GM18873 (cell line): ENCODE results near the gene BET1L.
A peak's percentile ranks its signal among the peaks of the same experiment; 100 is the strongest.

Experiments
- ATAC-seq: cut with Tn5 transposase; IDR thresholded peaks from one replicate; pipeline ENCODE4 v1.9.1; 2021; ENCODE audit warnings: mild to moderate bottlenecking, moderate library complexity, moderate number of reproducible peaks; ENCODE audit not compliant: unreplicated experiment, low FRiP score

Gene BET1L

DNA sequence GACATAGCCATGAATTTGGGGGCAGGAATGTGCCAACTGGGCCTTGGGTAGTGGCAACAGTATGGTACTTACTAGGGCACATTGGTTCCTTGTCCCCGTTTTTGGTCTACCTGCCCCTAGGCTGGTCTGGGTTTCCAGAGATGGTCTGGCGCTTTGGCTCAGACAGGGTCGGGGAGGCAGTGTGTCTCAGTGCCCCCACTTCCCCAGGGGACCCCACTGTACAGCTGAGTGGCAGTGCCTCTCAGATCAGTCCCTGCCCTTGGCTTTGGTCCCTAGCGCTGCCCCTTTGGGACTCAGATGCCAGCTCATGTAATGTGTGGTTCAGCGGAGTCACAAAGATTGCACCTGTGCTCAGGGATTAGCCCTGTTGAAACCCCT lies 3.6 kb upstream of the BET1L start:
- no peak for ATAC-seq

DNA sequence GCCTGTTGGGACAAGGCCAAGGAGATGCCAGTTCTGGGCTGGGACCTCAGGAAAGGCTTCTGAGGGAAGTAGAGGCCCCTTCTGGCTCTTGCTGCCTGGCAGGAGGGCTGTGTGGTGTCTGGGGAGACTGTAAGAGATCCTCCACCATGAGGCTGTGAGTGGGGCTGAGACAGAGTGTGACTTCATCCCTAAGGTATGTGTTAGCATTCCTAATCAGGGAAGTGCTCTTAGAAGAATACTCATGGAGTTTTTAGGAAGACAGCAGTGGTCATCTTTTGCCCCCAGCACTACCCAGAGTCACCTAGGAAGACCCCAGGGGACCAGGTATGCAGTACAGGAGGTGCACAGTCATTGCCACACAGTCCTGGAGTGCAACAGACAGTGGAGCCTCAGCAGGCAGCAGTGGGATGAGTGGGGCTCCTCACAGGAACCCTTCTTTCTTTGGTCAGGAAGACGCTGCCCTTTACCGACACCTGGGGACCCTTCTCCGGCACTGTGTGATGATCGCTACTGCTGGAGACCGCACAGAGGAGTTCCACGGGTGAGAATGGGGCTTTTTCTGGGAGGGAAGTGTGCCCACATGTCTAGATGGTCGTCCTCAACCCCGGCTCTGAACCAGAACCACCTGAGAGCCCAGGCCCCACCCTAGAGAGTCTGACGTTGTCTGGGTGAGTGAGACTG lies 3.1 kb upstream of the BET1L start:
- ATAC-seq = no peak

DNA sequence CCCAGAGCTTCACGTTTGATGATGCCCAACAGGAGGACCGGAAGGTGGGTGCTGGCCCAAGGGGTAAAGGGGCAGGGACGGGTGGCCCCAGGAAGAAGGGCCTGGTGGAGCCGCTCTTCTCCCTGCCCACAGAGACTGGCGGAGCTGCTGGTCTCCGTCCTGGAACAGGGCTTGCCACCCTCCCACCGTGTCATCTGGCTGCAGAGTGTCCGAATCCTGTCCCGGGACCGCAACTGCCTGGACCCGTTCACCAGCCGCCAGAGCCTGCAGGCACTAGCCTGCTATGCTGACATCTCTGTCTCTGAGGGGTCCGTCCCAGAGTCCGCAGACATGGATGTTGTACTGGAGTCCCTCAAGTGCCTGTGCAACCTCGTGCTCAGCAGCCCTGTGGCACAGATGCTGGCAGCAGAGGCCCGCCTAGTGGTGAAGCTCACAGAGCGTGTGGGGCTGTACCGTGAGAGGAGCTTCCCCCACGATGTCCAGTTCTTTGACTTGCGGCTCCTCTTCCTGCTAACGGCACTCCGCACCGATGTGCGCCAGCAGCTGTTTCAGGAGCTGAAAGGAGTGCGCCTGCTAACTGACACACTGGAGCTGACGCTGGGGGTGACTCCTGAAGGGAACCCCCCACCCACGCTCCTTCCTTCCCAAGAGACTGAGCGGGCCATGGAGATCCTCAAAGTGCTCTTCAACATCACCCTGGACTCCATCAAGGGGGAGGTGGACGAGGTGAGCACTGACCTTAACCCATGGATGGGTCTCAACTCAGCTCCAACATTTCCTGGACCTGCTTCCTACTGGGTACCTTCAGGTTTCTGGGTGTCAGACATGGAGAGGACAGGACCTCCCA lies 2.3 kb upstream of the BET1L start:
- no peak for ATAC-seq

DNA sequence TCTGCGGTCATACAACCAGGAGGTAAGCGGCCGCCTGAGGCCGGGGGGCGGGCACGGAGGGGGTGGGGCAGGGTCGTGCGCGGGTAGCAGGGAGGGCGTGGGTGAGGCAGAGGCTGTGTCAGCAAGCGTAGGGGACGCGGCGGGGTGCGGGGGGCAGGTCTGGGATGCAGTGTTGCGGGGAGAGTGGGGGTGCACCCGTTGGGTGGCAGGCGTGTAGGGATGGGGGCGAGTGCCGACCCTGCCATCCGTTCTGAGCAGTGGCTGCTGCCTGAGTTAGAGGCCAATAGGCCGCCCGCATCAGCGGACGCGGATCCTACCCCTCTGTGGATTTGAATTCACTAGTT lies 1.7 kb upstream of the BET1L start:
- no peak for ATAC-seq

DNA sequence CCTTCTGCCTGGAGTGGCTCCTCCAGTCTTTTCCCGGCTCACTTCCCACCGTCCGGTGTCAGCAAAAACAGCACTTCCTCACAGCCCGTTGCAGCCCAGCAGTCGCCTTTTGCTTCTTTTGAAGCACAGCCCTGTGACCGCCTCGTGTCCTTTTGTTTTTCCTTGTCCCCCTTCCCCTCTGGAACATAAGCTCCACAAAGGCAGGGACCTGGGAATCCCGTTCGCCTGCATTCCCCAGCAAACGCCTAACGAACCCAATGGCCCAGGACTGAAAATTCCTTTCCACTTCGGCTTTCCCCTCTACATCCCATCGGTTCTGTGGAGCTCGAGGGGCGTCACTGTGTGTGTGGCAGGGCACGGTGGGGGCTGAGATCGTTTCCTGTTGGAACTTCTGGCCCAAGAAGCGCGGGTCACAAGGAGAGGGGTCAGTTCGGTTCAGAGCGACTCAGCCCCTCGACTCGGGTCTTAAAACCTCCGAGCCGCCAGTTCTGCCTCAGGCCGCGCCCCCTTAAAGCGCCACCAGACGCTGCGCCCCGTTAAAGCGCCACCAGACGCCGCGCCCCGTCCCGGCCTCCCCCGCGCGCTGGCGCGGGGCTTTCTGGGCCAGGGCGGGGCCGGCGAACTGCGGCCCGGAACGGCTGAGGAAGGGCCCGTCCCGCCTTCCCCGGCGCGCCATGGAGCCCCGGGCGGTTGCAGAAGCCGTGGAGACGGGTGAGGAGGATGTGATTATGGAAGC lies 1.1 kb upstream of the BET1L start:
- ATAC-seq = no peak

DNA sequence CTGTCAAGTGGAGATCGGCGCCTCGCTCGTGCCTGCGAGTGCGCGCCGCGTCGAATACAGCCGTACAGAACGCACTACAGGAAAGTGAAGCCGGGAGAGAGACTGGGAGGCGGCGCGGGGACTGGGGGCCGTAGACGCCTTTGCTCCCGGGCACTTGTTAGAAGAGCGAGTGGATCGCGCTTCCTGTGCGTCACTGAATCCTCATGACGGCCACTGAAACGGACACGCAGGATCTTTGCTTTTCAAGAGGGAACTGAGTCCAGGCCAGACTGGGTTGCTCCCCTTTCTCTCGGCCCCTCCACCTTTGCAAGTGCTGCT lies 623 bp upstream of the BET1L start:
- ATAC-seq = peak; percentile 7

DNA sequence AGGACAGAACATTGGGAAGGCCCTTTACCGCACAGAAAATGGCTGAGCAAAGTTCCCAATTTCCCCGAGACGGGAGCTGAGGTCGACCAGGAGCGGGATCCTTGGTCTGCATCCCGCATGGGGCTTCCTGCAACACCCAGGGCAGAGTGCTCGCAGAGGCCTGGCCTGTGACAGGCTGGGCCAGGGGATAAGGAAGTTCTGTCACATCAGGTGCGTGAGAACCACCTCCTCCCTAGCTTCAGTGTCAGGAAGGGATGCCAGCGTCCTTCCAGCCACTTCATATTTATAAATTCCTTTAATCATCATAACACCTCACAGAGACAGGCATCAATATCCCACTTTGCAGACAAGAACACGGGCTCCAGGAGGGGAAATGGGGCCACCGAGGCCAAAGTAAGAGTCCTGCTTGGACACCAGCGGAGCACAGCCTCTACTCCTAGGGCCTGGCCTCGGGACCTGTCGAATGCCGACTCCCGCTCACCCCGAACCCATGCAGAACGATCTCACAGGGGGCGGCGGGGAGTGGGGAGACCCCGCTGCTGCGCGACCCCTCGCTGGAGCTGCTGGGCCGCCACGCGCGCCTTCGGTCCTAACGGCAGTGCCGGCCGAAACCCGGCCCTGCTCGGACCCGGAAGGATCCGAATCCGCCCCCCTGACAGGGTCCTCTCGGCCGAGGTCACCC lies 532 bp downstream of the BET1L start:
- no peak for ATAC-seq

DNA sequence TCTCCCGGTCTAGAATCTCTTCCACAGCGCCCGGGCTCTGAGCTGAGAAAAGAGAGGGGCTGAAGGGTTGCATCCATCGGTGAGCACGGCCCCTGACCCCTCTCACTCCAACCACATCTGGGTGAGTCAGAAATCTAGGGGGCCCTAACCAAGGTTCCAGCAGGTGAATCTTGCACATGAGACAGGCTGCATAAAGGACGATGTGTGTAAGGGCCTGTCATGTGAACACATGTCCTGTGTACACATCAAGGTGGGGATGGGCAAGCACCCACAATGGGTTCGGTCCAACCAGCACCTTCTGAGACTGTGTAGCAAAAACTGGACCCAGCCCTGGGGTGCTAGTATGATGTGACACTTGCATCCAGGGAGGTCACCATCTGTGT lies 1.2 kb downstream of the BET1L start:
- ATAC-seq = no peak

DNA sequence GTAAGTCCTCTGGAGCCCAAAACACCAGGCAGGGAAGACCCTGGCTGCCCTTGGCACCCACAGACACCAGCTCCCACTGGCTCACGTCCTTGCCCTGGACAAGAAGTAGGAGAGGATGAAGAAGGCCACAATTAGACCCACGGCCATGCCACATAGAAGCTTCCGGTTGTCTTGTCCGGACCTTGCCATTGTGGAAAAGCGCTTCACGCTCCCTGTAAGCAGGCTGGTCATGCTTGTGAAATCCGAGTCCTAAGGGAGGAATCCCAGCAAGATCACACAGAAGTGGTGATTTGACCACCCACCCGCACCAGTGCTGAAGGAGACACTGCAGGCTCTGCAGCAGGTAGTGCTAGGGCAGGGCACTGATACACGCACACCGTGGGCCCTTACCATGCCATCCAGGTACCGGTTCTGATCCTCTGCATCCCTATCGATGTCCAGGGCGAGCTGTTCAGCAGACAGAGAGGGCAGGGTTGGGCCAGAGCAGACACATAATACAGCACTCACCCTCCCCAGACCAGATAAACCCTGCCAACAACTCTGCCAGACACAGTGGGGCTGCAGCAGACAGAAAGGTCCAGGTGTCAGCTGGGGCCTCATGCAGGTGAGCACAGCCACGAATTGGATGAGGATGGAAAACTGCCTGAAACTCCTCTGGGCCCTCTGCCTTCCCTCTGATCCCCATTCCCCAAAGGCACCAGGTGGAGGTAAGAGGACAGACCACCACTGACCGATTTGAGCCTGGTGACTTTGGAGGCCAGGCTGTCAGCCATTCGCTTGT lies 1.8 kb downstream of the BET1L start:
- ATAC-seq = no peak

DNA sequence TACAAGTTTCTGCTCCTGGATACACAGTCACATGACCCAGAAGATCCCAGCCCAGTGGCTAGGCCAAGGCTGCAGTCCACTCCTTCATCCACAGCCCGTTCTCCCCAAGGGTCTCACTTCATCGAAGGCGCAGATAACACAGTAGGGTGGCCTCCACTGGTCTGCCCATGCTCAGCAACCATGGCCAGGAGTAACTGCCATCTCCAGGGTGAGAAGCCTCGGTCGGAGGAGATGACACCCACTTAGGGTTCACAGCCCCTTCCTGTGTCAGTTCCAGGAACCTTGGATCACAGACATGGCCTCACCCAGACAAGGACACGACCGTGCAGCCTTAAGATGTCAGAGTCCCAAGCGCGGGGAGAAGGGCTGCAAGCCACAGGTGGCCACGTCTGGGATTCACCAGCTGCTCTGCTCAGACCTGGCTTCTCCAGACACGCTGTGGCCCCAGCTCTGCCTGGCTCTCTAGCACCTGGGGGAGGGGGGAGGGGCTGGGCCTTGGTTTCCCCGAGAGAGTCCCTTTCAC lies 2.6 kb downstream of the BET1L start:
- no peak for ATAC-seq

DNA sequence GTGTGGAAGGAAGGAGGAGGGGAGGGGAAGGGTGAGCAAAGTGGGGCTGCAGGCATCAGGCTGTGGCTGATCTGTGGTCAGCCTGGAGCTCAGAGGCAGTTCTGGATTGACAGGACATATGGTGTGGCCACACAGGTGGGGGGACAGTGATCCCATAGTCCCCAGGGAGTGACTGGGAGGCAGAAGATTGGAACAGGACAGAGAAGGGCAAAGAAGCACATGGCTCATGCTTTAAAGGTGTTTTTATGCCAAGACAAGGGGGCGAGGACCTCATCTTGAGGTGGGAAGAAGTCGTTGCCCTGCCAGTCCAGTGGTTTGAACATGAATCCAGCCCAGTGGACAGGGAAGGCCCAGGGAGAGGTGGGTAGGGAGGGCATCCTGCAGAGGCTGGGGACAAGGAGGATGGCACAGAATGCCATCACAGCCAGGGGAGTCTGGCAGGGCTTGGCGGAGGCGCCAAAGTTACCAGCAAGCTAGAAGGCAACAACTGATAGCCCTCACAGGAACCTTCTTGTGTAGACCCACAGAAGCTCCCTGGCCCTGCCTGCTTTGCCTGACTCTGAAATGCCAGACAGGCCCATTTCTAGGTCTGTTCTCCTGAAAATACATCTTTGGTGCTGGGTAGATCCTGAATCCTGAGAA lies 3.1 kb downstream of the BET1L start:
- no peak for ATAC-seq

DNA sequence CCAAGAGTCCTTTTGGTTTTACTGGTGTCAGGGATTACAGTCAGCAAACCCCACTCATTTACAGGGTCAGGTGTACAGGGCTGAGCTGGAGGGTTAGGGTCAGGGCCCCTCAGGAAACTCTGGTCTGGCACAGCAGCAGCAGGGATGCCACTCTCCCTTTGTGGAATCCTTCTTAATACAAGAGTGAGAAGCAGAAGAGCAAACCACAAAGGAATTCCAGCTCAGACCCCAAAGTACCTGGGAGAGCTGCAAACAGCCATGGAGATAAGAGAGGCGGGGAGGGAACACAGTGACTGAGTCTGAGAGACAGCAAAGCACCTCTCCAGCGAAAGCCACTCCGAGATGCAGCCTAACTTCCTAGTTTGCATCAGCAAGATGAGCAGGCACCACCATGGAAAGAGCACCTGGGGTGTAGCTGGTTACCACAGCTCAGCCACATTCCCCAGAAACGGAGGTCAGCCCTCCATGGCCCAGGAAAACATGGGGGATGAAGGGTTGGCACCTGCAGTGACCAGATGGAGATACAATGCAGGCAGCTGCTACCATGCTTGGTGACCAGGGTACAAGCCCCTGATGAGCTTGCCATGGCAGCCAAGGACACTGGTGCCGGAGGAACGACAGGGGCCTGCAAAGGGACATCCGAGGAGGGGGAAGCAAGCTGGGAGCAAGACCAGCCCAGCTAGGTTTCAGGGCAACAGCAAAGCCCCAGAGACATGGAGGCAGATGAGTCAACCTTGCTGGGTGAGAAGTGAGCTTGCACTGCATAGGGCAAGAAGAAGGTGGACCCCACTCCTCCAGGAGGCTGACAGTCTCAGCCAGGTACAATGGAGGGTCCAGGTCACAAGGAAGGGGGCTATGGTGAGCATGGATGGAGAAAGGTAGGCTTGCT lies 3.9 kb downstream of the BET1L start:
- ATAC-seq = no peak

DNA sequence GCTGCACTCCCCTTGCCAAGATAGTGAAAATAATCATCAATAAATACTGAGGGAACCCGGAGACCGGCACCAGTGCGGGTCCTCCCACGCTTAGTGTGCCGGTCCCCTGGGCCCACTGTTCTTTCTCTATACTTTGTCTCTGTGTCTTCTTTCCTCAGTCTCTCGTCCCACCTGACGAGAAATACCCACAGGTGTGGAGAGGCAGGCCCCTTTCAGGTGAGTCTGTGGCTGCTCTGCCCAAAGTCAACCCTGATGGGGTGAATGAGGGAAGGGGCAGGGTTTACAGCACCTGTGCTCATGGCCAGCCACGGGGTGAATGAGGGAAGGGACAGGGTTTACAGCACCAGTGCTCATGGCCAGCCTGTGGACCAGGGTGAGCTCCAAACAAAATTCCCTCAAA lies 4.7 kb downstream of the BET1L start:
- ATAC-seq = no peak

DNA sequence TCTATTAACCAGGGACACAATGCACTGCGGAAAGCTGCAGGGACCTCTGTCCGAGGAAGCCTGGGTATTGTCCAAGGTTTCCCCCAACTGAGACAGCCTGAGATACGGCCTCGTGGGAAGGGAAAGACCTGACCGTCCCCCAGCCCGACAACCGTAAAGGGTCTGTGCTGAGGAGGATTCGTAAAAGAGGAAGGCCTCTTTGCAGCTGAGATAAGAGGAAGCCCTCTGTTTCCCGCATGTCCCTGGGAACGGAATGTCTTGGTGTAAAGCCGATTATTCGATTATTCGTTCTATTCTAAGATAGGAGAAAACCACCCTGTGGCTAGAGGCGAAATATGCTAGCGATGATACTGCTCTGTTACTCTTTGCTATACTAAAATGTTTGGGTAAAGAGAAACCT lies 5.2 kb downstream of the BET1L start:
- no peak for ATAC-seq

DNA sequence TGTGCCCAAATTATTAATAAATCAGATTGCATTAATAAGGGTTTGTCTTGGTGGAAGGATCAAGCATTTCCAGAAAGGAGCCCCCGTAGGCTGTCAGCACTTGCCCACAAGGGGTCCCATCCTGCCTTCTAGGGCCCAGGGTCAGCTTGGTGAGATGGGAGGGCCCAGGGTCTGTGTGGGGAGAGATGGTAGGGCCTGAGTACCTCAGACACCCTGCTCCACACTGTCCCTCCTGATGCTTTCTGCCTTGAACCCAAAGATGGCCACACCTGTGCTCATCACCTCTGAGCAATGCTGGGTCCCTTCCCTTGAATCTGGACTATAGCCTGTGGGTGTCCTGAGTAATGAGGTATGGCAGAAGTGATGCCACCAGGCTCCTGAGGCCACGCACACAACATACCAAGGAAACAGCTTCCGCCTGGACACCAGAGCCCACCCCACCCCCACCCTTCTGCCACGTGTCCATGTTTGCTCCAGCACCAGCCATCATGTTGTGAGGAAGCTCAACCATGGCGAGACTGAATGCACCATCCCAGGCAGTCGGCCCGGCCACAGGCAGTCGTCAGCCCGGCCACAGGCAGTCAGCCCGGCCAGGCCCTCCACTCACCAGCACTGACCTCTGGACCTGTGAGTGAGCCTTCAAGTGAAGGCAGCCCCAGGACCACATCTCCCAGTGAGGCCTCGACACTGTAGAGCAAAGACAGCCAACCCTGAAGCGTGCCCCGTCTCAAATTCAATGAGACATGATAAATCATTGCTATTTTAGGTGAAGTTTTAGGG lies 6.8 kb downstream of the BET1L start:
- no peak for ATAC-seq

DNA sequence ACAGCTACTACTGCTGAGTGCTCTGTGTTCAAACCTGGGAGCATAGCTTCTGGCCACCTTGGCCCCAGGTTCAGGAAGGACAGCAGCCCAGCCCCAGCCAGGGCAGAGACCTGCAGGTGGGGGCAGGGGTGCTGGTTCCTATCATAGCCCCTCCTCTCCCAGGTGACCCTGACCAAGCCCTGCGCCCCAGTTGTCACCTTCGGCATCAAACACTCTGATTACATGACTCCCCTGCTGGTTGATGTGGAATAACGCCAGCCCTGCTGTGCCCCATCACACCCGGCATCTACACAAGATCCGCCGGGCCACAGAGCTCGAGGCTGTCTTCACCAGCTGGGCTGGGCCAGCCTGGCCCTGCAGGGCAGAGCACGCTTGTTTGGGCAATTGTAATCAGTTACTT lies 7.4 kb downstream of the BET1L start:
- ATAC-seq = no peak

DNA sequence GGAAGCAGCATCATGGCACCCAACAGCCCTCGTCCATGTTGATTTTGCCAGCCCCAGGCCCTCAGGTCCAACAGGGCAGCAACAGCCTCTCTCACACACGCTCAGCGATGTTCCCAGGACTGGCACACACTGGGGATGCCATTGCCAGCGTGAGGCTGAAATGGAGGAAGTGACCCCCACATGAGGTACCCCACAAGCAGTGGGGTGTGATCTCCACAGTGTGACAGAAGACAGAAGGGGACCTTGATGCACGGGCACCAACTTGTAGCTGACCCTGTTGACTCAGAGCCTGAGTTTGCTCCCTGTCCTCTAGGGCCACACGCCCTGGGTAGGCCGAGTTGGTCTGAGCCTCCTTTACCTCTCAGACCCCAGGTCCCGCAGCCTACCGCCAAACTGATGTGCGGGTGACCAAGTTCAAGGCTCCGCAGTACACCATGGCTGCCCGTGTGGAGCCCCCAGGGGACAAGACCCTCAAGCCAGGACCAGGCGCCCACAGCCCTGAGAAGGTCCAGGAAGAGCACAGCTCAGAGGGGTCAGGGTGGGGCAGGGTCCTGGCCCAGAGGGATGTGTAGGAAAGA lies 8.1 kb downstream of the BET1L start:
- no peak for ATAC-seq
